Kidney (tissue), 14 donors: ENCODE measurements around the gene HTR5A. TPM values are rescaled to one million over a fixed set of nuclear protein-coding genes. Genes with fewer than 3 reads are reported as not detected.

Source experiments
- DNase-seq, 5 donors: peaks; one replicate each; pipeline ENCODE4 v3.0.0-alpha.2; 2013 to 2020
- FAIRE-seq: peaks from 2 replicates; lab custom pipeline; 2012; peaks lifted over from hg19 to GRCh38; lab: Jason Lieb, UNC
- H3K27ac ChIP-seq, 2 donors: one replicate each; pipeline ENCODE4 v1.7.0; 2013; ENCODE audit warnings: low read depth in 2 of 2, low read length in 2 of 2, inconsistent platforms in 1 of 2
- H3K27me3 ChIP-seq: one replicate; pipeline ENCODE4 v1.7.1; 2013; ENCODE audit warnings: low read length, inconsistent platforms; ENCODE audit not compliant: control insufficient read depth, insufficient read depth
- H3K36me3 ChIP-seq, 3 donors: one replicate each; pipeline versions ENCODE4 v1.7.0 to v1.7.1; 2013; ENCODE audit warnings: low read length in 3 of 3, control low read depth in 1 of 3, inconsistent platforms in 1 of 3; ENCODE audit not compliant: insufficient read depth in 3 of 3, control insufficient read depth in 2 of 3
- H3K4me1 ChIP-seq, 3 donors: one replicate each; pipeline versions ENCODE4 v1.7.0 to v1.7.1; 2013; ENCODE audit warnings: low read length in 3 of 3, inconsistent platforms in 1 of 3, low read depth in 1 of 3; ENCODE audit not compliant: control insufficient read depth in 2 of 3, insufficient read depth in 2 of 3
- H3K4me3 ChIP-seq, 3 donors: one replicate each; pipeline versions ENCODE4 v1.7.0 to v1.8.1; 2013; ENCODE audit warnings: low read length in 3 of 3, control low read depth in 1 of 3, inconsistent platforms in 1 of 3
- H3K9ac ChIP-seq, 3 donors: one replicate each; pipeline versions ENCODE4 v1.7.0 to v1.7.1; 2013; ENCODE audit warnings: low read length in 3 of 3, control low read depth in 1 of 3, inconsistent platforms in 1 of 3
- H3K9me3 ChIP-seq, 3 donors: one replicate each; pipeline versions ENCODE4 v1.7.0 to v1.7.1; 2013; ENCODE audit warnings: low read length in 3 of 3, control low read depth in 1 of 3, inconsistent platforms in 1 of 3; ENCODE audit not compliant: control insufficient read depth in 2 of 3, insufficient read depth in 1 of 3
- intact Hi-C: fragments of 100-400 bp; cut with DNase I; formaldehyde crosslinking; loops from one replicate; pipeline ENCODE4 v1.11.1; 2022
- polyA plus RNA-seq: library from polyadenylated mRNA; stranded (reverse); fragments of 350-450 nt; fragmentation: Illumina TruSeq; extraction: RNeasy Lipid Tissue Mini Kit (QIAGEN cat#74804); gene quantifications from one replicate; pipeline ENCODE4 v1.2.3, GENCODE V29; 2014; ENCODE audit warnings: low read depth, low replicate concordance; ENCODE audit not compliant: insufficient read depth
- total RNA-seq: library from RNA; stranded (reverse); fragmentation: NEBNext Ultra II Directional; extraction: Animal tissue kit (Norgen Biotek cat#: 25700); gene quantifications from one replicate; pipeline ENCODE4 v1.2.1, GENCODE V29; 2021
- TF ChIP-seq, protein P1 (sequence below): IDR thresholded peaks from 3 replicates; pipeline ENCODE4 v1.5.1; 2012; ENCODE audit warnings: mild to moderate bottlenecking, moderate library complexity, borderline replicate concordance; ENCODE audit not compliant: insufficient read depth; ENCODE audit errors: extremely low read depth
- donor health status: control.
- donor health status: control.
- donor health status: control.
- donor health status: control.
- donor health status: control.
- donor health status: DM: yes; HTN: yes; CAD: no.
- donor health status: Normal renal cell carcinoma (clear cell type).

Gene HTR5A
- total and polyA plus RNA-seq, 2 donors from 2014 or later = not detected

DNA sequence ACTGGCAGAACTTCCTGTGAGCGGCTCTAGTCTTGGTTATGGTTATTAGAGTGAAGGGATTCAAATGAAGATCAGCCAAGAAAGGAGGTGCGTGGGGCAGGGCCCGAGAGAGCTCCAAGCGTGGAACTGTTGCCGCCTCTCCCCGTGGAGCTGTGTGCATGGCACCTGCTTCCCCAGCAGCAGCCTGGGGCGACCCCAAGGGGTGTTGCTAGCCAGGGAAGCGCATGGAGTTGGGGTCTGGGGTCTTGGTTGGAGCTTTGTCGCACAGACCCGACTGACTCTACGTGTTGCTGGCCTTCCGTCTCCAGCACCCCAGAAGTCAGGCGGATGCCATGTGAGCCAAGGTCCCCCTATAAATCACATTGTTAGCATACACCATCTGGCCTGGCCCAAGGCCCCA is 61.0 kb downstream of the HTR5A start:
- Histone ChIP-seq H3K27me3 (no peaks in the 10 kb centered on the region), H3K9ac (no peak overlapping the region), H3K27ac (no peak overlapping the region), H3K36me3 (no peaks in the 10 kb centered on the region), H3K4me3 (no peak overlapping the region), H3K4me1 (no peaks in the 10 kb centered on the region), H3K9me3 (no peaks in the 10 kb centered on the region)
- DNase-seq (no peak), FAIRE-seq (no peak)
- intact Hi-C loops = no loop called here
- TF ChIP-seq, protein P1, sequence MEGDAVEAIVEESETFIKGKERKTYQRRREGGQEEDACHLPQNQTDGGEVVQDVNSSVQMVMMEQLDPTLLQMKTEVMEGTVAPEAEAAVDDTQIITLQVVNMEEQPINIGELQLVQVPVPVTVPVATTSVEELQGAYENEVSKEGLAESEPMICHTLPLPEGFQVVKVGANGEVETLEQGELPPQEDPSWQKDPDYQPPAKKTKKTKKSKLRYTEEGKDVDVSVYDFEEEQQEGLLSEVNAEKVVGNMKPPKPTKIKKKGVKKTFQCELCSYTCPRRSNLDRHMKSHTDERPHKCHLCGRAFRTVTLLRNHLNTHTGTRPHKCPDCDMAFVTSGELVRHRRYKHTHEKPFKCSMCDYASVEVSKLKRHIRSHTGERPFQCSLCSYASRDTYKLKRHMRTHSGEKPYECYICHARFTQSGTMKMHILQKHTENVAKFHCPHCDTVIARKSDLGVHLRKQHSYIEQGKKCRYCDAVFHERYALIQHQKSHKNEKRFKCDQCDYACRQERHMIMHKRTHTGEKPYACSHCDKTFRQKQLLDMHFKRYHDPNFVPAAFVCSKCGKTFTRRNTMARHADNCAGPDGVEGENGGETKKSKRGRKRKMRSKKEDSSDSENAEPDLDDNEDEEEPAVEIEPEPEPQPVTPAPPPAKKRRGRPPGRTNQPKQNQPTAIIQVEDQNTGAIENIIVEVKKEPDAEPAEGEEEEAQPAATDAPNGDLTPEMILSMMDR = no peak

DNA sequence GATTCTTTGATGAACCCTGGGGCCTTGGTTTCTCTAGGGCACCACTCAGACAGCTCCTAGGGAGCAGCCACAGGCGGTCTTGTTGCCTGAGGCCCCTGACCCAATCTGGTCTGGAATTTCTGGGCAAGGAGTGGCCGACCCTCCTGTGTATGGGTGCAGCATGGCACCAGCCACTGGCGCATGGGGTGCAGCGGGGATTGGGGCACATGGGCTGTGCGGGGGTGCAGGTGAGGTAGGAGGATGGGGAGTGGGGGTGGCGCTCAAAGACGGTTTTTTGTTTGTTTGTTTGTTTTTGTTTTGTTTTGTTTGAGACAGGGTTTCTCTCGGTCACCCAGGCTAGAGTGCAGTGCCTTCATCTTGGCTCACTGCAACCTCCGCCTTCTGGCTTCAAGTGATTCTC is 62.3 kb downstream of the HTR5A start:
- TF ChIP-seq, protein P1 = no peak
- no peaks in the 10 kb centered on the region for H3K4me1 ChIP-seq
- FAIRE-seq (no peak), DNase-seq (no peak)
- intact Hi-C loops = no loop called here
- H3K4me3 ChIP-seq = no peak overlapping the region
- H3K9me3 ChIP-seq = peaks cover 0 to 4% (median 0%) of the 10 kb centered on the region in 3 donors
- H3K9ac ChIP-seq = no peak overlapping the region
- no peak overlapping the region for H3K27ac ChIP-seq
- H3K36me3 ChIP-seq = no peaks in the 10 kb centered on the region
- no peaks in the 10 kb centered on the region for H3K27me3 ChIP-seq

DNA sequence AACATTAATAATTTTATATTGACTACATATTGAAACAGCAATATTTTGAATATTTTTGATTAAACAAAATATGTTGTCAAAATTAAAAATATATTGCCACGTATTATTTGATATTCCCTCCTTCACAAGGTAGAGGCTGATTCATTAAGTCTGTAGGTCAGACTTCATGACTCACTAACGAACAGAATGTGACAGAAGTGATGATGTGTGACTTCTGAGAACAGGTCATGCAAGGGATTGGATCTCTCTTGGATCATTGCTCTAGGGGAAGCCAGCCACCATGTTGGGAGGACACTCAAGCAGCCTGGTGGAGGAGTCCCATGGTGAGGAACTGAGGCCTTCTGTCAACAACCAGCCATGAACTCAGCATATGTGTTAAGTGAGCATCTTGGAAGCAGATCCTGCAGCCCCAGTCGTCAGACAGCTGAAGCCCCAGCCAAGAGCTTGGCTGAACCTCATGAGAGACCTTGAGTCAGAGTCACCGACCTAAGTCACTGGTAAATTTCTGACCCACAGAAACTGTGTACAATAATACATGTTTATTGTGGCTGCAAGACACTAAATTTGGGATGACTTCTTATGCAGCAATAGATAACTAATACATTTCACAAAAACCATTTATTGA is 66.6 kb downstream of the HTR5A start:
- DNase-seq (no peak), FAIRE-seq (no peak)
- TF ChIP-seq, protein P1 = no peak
- Histone ChIP-seq H3K27me3 (no peaks in the 10 kb centered on the region), H3K36me3 (no peaks in the 10 kb centered on the region), H3K4me1 (no peaks in the 10 kb centered on the region), H3K9me3 (peaks cover 0 to 4% (median 0%) of the 10 kb centered on the region in 3 donors), H3K27ac (no peak overlapping the region), H3K9ac (no peak overlapping the region), H3K4me3 (no peak overlapping the region)
- intact Hi-C loops = no loop called here

Other genes starting within 250 kb of the HTR5A start
- 10.7 TPM for gene PAXIP1, start 67.2 kb upstream of the HTR5A start, total RNA-seq
- gene PAXIP1, start 67.2 kb upstream of the HTR5A start, polyA plus RNA-seq = 3.9 TPM
- 24.6 TPM for gene INSIG1, start 227.6 kb downstream of the HTR5A start, total RNA-seq
- 25.7 TPM for gene INSIG1, start 227.6 kb downstream of the HTR5A start, polyA plus RNA-seq